ENCODE data around the gene MAPK8IP1.

Gene MAPK8IP1

GRCh38 chr11:45858751-45859398 lies 26.6 kb upstream of the MAPK8IP1 start:
- Histone ChIP-seq H3K27ac (peak overlapping the region in 20 of 21 experiments; percentile 18 to 92 (median 74)), H3K4me3 (no peak overlapping the region)

DNA sequence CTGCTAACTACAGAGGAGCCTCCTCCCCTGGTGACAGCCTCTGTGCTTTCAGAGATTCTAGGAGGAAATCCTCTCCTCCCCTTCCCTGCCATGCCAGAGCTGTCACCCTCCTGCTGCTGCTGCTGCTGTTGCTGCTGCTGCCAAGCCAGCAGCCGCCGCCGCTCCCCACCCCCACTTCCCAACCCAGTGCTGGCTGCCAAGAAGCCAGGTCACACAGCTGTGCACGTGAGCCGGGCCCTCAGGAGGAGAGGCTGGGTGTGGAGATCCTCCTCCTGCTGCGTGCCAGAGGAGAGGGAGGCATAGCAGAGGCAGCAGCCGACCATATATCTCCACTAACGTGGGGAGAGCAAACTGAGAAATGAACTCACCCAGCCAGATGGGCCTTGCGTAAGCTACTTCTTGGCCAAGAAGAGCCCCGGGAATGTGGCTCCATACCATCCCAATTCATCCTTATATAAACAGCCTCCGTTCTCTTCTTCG lies 25.8 kb upstream of the MAPK8IP1 start:
- Histone ChIP-seq H3K27ac (peak overlapping the region in 19 of 21 experiments; percentile 33 to 92 (median 75)), H3K4me3 (no peak overlapping the region)

DNA sequence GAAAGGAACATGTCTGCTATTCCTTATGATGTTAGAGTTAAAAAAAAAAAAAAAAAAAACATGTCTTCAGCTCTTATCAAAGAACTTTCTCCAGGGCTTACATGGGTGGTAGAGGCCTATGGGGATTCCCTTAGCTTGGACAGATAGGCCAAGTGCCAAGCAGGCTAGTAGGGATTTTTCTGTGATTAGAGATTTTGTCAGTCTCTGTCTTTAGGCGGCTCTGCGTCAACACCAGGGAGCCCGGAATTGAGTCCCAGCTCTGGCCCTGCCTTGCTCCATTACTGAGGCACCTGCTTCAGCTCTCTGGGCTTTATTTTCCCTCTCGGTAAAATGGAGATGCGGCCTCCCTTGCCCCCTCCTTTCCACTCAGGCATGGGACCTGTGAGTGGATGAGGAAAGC lies 25.1 kb upstream of the MAPK8IP1 start:
- Histone ChIP-seq H3K4me3 (no peak overlapping the region), H3K27ac (peak overlapping the region in 18 of 21 experiments; percentile 14 to 89 (median 74))

DNA sequence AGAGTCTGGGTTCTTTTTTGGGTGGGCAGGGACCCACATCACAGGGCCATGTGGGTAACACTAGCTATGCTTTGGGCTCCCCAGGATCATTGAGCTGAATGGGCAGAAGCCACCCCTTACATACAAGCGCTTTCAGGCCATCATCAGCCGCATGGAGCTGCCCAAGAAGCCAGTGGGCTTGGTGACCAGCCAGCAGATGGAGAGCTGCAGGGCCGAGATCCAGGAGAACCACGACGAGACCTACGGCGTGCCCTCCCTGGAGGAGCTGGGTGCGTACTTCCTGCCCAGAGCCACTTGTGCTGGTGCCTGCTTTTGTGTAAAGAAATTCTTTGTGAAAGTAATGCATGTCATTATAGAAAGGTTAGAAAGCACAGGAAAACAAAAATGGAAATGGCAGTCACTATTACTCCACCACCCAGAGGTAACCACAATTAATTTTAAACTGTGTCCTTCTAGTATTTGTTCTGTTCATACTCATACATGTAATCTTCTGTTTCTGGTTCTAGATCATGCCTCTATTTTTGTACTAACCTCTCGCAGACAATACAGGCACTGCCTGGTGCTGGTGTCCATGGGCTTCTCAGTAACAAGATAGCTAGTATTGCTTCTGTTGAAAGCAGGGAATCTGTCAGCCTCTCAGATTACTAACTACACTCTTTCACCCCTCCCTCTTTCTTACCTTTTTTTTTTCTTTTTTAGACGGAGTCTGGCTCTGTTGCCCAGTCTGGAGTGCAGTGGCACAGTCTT lies 24.5 kb upstream of the MAPK8IP1 start:
- Histone ChIP-seq H3K4me3 (no peak overlapping the region), H3K27ac (peak overlapping the region in 7 of 21 experiments; percentile 14 to 86 (median 78))

GRCh38 chr11:45864041-45864440 lies 21.4 kb upstream of the MAPK8IP1 start:
- H3K27ac ChIP-seq: no peak overlapping the region
- H3K4me3 ChIP-seq: no peak overlapping the region

DNA sequence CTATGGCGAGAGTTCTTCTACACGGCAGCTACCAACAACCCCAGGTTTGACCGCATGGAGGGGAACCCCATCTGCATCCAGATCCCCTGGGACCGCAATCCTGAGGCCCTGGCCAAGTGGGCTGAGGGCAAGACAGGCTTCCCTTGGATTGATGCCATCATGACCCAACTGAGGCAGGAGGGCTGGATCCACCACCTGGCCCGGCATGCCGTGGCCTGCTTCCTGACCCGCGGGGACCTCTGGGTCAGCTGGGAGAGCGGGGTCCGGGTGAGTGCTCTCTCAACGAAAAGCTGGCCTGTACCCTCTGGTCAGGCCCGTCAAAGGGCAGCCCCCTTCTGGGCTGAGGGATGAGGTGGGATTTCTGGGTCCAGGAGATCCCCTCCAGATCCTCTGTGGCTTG lies 15.9 kb upstream of the MAPK8IP1 start:
- H3K27ac ChIP-seq: no peak overlapping the region

DNA sequence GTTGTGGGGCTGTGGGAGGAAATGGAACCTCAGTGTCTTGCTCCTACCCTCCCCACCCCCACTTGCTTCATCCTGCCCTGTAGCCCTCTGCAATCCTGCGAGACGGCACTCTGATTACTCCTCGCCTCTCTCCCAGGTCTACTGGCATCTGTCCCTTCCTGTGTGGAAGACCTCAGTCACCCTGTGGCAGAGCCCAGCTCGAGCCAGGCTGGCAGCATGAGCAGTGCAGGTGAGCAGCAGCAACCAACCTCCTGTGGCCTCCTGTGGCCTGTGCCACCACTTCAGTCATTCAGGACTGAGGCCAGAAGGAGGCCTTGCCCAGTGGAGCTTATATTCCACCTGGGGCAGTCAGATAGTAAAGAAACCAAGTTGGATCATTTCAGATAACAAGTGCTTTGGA lies 14.7 kb upstream of the MAPK8IP1 start:
- Histone ChIP-seq H3K27ac (peak overlapping the region in 1 of 21 experiments; percentile 26), H3K4me3 (no peak overlapping the region)

More for the DNA sequence above, 15.9 kb upstream of the MAPK8IP1 start:
- H3K4me3 ChIP-seq: no peak overlapping the region

GRCh38 chr11:45871638-45872037 lies 13.8 kb upstream of the MAPK8IP1 start:
- Histone ChIP-seq H3K4me3 (no peak overlapping the region), H3K27ac (no peak overlapping the region)

- H3K27ac ChIP-seq: peak overlapping the region in 1 of 21 experiments; percentile 17
- no peak overlapping the region for H3K4me3 ChIP-seq
Observed at GRCh38 chr11:45872651-45873356, 12.6 kb upstream of the MAPK8IP1 start.

DNA sequence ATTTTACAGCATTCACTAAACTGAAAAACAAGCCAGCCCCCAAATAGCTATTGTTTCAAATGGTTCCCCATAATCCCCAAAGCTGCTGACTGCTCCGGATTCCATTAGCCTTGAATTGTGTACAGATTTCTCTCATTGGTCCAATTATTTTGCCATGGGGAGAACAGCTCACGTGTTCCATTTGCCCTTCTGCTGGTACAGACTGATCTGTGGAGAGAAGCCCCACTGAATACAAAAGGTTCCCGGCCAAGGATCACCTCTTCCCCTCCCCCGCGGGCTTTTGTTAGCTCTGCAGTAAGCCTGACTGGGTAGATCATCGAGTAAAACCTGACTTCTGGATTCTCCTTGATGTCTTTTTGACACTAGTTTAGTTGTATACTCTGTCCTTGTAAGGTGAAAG lies 9.1 kb upstream of the MAPK8IP1 start:
- Histone ChIP-seq H3K27ac (no peak overlapping the region), H3K4me3 (no peak overlapping the region)

DNA sequence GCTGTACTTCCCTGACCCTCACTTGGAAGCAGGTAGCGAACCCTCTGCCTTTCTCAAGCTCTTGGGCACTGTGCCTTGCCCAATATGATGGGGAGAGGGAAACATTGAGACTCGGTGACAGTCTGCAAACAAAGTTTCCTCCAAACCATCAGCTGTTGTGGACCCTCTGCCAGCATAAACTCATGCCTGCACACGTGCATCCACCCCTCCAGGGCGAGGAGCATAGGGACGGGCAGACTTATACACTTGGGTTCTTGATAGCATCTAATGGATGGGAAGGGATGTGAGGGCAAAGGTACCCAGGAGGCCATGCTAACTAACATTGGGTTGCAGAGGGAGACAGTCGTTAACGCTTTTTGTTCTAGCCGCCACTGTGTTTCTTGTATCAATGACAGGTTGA lies 8.2 kb upstream of the MAPK8IP1 start:
- Histone ChIP-seq H3K27ac (no peak overlapping the region), H3K4me3 (no peak overlapping the region)

- Histone ChIP-seq H3K4me3 (no peak overlapping the region), H3K27ac (no peak overlapping the region)
Observed at GRCh38 chr11:45877845-45878244, 7.6 kb upstream of the MAPK8IP1 start.

DNA sequence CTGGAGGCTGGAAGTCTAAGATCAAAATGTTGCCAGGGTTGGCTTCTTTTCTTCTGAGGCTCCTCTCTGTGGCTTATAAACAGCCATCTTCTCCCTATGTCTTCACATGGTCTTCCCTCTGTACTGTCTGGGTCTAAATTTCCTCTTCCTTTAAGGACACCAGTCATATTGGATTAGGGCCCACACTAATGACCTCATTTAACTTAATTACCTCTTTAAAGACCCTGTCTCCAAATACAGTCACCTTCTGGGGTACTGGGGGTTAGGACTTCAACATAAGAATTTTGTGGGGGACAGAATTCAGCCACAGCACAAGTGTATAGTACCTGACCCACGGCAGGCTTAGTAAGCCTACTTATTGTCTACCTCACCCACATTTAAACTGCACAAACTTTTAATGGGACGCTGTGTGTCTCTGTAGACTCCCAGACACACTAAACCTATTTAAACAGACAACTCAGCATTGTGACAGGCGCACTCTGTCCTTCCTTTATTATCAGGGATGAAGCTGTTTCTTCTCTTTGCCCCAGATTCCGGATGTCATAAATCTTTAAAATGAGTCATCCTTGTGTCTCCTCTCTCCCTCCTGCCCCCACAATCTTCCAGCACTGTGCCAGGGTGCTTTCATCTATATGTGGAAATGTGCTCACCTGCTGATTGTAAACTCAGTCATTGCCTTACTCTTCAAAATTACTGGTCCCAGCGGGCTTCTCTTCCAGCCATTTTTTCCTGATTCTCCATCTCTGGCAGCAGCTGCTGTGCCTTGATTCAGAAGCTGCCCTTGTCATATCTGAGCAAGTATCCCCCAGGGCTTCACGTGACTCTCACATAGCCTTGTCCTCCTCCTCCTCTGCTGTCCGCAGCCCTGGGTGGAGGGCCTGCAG lies 5.4 kb upstream of the MAPK8IP1 start:
- no peak overlapping the region for H3K27ac ChIP-seq
- H3K4me3 ChIP-seq: no peak overlapping the region

DNA sequence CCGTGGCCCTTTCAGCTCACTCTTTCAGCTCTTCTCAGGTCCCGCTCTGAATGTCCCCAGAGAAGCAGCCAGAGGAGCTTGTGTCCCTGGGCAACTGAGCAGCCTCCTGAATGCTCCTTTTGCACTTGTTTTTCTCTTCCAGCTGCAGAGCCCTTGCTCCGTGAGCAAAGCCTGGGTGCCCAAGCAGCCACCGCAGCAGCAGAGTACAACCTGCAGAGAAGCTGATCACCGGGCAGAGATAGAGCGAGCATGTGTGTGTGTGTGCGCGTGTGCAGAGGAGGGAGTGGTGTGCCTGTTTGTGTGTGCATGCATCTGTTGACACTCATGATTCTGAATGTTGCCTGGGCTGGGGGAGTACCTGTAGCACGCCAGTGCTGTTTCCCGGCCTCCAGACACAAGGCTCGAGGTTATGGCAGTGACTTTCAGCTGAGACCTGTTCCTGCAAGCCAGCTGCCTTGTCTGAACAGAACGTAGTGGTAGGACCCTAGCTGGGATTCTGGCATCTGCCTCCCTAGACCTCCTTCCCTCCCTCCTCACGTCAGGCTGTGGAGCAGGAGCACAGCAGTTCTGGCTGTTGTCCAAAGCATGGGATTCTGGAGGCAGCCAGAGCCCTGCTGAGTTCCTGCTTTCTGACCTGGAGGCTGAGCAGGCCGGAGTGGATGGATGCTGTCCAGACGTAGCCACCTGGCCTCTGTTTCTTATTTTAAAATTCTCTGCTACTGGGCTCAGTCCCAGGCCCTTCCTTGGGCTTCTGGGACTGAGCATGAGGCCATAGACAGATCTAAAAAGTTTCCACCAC lies 4.5 kb upstream of the MAPK8IP1 start:
- Histone ChIP-seq H3K27ac (no peak overlapping the region), H3K4me3 (no peak overlapping the region)

- H3K27ac ChIP-seq: no peak overlapping the region
- H3K4me3 ChIP-seq: no peak overlapping the region
Observed at GRCh38 chr11:45881708-45882368, 3.6 kb upstream of the MAPK8IP1 start.

DNA sequence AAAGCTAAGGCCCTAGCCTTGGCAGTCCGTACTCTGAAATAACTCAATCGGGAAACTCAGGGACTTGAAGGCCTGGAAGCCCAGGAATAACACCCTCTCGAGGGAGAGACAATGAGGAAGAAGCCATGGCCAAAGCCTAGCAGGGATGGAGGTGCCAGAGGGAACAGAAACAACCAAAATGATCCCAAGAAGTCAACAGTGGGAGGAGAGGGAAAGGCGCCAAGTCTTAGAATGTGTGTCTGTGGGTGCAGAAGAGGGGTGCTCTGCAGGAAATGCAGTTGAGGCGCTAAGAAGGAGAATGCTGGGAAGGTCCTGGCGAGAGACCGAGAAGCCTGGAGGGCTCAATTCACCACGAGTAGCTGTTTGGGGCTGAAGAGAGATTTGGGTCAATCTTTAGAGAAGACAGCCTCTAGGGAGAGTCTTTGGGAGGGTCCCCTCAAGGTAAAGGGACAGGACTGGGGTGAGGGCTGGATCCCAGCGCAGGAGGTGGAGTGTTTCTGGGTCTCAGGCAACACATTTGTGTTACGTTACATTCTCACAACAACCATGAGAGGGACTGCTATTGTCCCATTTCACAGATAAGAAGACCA lies 760 bp upstream of the MAPK8IP1 start:
- no peak overlapping the region for H3K4me3 ChIP-seq

GRCh38 chr11:45885921-45886721 lies 670 bp downstream of the MAPK8IP1 start:
- Histone ChIP-seq H3K27ac (peak overlapping the region in 1 of 21 experiments; percentile 14), H3K4me3 (peak overlapping the region in 6 of 7 experiments; percentile 28 to 51 (median 45))

More for the DNA sequence above, 760 bp upstream of the MAPK8IP1 start:
- no peak overlapping the region for H3K27ac ChIP-seq

Data from skin epidermis (tissue), 12 donors.